GM19099 (cell line): Measurements from ENCODE around the gene DNLZ.

Experiments
- POLR2A ChIP-seq: IDR thresholded peaks from 3 replicates; pipeline ENCODE4 v1.6.1; 2011; ENCODE audit warnings: low read depth; ENCODE audit not compliant: insufficient read length; ENCODE audit errors: extremely low read depth

The DNLZ gene

DNA sequence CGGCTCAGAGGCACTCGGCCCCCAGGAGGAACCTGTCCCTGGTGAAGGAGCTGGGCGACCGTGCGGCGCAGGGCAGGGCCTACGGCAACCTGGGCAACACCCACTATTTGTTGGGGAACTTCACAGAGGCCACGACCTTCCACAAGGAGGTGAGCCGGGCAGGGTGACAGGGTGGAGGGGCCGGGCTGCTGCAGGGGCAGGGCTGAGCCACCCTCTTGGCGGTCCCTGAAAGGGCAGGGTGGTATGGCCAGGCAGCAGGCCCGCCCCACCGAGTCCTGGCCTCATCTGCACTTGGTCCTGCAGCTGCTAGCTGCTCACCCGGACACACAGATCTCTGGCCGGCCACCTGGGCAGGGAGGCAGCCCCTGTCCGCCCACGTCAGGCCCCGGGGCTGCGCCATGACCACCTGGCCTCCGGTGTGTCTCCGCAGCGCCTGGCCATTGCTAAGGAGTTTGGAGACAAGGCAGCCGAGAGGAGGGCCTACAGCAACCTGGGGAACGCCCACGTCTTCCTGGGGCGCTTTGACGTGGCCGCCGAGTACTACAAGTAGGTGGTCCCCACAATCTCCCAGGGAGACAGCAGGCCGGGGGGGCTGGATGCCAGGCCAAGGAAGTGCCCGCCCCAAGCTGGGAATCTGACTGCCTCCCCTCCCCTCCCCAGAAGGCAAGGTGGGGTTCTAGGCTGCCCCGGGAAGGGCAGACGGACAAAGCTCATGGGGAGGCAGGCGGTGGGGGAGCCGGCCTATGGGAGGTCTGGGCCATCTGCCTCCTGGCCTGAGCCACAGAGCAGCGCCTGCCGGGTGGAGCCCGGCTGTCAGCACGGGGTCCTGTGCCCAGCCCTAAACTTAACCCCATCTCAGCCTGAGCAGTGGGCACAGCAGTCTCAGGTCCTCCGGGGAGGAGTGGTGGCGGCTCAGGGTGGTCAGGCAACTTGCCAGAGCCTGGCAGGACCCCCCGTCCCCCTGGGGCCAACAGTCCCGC, 25.8 kb downstream of the DNLZ start:
- no peak for TF ChIP-seq POLR2A

DNA sequence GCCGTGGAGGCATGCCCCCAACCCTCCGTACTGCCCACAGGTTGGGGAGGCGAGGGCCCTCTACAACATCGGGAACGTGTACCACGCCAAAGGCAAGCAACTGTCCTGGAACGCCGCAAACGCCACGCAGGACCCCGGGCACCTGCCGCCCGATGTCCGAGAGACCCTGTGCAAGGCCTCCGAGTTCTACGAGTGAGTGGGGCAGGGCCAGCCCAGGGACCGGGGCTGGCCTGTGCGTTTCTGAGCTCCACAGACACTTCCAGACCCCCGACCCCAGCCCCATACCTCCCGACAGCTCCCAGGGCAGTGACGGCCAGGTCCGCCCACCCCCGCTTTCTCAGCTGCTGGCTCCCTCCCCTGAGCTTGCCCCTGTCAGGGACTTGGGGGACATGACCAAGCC, 26.7 kb downstream of the DNLZ start:
- TF ChIP-seq POLR2A = no peak

DNA sequence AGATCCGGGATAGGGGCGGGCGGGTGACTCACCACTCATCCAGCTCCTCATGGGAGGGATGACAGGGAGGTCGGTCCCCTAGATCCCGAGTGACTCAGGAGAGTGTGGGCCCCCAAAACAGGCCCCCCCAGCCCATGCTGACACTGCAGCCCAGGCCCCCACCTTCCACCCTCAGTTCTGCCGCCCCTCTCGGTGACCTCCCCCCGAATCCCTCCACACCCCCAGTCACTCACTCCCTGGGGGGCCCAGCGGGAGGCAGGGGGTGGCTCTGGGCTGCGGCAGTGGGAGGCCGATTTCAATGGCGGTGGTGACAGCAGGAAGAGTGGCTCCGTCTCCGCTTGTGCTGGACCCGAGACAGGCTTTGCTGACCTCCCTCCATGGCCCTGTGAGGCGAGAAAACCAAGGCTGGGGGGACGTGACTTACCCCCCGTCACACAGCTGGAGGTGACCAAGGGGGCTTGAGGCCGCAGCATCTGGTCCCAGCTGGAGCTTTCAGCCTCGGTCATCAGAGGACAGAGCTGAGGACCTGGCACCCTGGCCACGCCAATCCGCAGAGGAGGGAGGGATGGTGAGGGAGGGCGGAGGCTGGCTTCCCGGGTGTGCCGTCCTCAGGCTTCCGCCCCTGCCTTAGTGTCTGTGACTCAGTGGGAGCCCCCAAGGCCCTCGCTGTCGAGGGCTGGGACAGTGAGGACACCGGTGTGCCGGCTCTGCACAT, 27.2 kb downstream of the DNLZ start:
- no peak for TF ChIP-seq POLR2A

DNA sequence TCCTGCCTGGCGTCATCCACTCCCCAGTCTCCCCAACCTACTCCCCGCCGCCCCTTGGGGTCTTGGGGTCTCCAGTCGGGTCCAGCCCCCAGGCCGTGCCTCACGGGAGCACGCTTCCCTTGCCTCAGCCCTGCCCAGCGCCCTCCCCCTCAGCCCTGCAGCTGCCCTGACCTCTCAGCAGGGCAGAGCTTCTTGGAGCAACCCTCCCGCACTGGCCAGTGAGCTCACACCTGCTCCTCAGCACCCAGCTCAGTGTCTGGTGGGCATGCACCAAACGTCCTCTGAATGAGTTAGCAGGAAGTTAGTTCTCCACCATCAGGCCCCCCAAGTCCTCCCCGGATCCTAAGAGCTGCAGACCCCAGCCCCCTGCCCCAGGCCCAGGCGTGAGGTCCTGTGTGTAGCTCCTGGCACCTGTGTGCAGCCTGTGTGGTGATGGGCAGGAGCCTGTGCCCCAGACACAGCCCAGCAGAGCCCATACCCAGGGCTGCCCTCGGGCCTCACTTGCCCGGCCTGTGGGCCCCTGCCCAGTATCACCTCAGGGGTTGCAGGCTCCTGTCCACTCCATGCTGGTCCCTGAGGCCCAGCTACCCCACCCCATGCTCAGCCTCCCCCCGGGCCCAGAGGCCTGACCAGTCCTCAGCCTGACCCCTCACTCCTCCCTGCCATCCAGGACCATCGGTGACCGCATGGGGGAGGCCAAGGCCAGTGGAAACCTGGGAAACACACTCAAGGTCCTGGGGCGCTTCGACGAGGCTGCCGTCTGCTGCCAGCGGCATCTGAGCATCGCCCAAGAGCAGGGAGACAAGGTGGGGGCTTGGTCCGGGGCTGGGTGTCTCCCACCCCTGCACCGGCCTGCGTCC, 28.0 kb downstream of the DNLZ start:
- TF ChIP-seq POLR2A = no peak

DNA sequence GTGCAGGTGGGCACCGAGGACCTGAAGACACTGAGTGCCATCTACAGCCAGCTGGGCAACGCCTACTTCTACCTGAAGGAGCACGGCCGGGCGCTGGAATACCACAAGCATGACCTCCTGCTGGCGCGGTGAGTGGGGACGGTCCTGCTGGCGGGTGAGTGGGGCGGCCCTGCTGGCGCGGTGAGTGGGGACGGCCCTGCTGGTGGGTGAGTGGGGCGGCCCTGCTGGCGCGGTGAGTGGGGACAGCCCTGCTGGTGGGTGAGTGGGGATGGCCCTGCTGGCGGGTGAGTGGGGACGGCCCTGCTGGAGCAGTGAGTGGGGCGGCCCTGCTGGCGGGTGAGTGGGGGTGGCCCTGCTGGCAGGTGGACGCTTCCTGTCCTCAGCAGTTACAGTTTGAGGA, 29.0 kb downstream of the DNLZ start:
- TF ChIP-seq POLR2A = no peak

DNA sequence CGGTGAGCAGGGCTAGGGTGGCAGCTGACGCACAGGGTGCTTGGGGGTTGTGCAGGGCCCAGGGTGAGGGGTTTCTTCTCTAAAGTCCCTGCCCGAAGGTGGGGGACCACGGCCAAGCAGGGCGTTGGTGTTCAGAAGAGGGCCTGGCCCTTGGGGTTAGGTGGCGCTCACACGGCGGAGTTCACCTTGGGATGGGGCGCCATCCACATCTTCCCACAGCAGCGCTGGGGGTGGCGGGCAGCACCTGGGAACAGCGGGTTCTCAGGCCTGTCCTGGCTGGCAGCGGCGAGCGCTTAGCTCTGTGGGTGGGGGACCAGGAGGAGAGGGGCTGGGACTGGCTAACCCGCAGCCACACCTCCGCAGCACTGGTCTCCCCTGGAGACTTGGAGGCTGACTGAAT, 30.1 kb downstream of the DNLZ start:
- no peak for TF ChIP-seq POLR2A

DNA sequence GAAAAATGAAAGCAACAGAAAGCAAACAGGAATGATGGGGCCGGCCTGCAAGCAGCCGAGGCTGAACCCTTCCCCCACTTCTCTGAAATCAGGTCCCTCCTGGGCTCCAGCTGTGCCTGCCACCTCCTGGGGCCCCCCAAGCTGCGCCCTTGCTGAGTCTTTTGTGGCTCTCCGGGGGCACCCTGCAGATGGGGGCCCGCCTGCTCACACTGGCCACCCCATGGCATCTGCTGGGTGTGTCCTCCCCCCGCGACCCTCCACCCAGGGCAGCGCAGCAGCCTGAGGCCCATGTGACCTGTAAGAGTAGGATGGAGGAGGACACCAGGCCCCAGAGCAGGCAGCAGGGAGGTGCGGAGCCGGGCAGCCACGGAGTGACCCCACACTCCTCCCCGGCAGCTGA, 30.5 kb downstream of the DNLZ start:
- TF ChIP-seq POLR2A = no peak

DNA sequence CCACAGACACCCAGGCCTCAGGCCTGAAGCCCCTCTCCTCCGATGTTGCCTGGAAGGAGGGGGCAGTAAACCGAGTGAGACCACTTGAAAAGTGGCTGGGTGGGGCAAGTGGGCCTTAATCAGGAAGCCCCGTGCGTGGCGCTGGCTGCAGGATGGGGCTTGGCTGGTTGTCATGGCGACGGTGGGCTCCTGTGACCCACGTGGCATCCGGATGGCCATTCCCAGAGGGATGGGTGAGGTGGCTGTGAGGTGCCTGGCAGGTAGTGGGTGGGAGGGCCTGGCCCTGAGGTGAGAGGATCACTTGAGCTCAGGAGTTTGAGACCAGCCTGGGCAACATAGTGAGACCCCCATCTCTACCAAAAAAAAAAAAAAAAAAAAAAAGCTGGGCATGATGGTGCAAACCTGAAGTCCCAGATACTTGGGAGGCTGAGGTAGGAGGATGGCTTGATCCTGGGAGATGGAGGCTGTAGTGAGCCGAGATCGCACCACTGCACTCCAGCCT, 31.0 kb downstream of the DNLZ start:
- no peak for TF ChIP-seq POLR2A

DNA sequence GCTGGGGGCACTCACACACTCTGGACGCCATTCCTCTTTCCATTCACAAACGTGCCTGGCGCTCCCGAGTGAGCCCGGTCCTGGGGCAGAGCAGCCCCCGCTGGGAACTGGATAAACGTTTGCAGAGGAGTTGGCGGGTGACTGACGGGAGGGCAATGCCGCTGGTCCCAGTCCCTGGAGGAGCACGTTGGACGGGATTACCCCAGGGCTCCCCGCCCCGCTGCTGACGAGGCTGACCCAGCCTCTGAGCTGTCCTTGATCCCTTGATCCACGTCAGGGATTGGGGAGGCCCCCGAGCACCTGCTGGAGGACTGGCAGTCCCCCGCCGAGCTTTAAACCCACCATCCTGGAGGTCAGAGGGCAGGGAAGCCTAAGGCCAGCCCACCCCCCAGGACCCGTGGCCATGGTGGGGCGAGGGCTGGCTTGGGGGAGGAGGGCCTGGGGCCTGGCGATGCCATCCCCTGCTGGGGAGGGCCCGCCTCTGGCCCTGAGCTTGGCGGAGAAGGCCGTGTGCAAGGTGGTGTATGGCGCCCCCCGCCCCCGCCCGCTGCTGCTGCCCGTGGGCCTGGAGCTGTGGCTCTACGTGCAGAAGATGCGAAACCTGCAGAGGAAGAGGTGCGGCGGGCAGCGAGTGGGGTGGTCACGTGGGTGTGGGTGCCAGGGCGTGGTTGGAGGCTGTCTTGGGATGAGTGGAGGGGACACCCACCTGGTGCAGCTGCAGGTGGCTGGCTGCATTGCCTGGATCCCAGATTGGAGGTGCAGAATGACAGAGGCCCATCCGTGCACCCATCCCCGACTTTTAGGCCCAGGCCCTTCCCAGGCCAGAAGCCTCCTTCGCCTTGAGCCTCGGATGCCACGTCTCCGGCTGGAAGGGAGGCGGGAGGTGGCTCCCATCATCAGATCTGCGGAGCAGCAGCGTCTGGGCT, 31.7 kb downstream of the DNLZ start:
- no peak for TF ChIP-seq POLR2A

DNA sequence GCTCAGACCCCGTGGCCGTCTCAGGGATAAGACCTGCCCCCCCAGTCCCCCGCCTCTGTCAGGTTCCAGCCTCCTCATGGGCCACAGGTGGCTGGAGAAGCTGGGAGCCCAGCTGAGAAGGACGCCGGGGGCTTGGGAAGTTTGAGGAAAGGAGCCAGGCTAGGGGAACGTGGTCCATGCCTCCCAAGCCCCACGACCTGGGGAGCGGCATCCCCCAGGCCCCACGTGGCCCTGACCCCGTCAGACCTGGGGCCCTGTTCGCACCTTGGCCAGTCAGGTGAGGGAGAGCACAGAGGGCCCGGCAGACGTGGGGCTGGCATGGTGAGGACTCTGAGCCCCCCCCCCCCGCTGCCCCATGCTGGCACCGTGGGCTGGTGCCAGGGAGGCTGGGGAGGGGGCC, 32.5 kb downstream of the DNLZ start:
- TF ChIP-seq POLR2A = no peak

DNA sequence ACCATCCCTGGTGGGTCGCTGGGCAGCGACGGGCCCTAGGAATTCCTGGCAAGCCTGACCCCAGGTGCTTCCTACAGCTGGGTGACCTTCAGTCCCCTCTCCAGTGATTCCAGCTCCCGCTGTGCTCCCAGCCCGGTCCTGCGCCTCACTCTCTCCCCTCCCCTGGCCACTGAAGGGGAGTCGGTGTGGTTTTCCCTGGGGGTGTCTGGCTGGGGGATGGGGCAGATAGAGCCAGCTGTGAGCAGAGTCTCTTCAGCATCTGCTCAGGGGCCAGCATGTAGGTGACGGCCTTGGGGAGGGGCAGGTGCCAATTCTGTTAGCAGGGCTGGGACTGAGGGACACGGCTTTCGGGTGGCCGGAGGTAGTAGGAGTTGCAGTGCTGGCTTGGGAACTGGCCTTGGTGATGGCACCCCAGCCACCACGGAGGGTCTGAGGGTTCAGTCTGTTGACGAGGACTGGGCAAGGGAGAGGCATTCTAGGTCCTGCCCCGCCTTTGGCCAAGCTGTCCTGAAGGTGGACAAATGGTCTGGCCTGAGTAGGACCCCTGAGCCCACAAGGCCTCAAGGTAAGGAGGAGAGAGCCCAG, 33.0 kb downstream of the DNLZ start:
- TF ChIP-seq POLR2A = no peak

DNA sequence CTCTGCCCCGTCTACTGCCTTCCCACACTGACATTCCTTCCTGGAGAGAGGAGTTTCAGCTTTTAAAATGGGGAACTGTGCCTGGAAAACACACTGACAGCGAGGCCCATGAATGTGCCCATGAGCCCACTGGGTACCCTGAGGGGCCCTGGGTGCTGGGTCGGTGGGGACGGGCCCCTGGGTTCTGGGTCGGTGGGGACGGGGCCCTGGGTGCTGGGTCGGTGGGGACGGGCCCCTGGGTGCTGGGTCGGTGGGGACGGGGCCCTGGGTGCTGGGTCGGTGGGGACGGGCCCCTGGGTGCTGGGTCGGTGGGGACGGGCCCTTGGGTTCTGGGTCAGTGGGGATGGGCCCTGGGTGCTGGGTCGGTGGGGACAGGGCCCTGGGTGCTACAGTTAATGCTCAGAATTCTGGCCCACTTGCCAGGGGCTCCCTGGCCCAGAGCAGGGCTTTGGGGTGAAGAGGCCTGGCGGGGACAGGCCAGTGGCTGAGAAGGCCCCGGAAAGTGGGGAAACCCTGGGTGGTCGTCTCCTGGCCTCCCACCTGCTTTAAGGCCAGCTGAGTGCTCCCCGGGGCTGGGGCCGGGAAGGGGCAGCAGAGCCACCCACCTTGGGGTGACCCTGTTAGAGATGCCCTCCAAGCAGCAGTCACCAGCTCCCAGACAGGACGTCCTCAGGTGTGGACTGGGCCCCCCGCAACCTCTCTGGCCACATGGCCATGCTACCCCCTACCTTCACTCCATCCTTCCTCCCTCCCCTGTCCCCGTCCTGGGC, 33.7 kb downstream of the DNLZ start:
- no peak for TF ChIP-seq POLR2A

DNA sequence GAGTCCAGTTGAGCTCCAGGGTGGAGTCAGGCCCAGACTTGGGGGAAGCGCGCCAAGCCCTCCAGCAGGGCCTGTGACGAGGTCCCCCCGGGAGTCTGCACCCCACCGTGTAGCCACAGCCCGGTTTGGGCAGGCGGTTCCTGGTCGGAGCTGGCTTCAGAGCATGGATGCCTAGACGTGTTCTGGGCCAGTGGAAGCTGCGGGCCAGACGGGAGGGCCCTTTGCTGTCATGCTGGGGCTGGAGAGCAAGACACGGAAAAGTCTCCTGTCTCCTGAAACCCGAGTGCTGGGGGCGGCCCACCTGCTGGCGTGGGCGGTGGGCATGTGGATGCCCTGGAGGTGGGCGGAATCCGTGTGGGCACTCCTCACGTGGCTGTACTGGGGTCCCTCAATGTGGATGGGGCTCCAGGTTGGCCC, 34.3 kb downstream of the DNLZ start:
- TF ChIP-seq POLR2A = no peak
